Pancreas (tissue), 10 donors: Measurements from ENCODE around the gene CSTF2T. TPM values are rescaled to one million over a fixed set of nuclear protein-coding genes. Genes with fewer than 3 reads are reported as not detected.
"Not testable (repeated sequence)": the region's sequence is repeated elsewhere in the genome, so short reads cannot be mapped to it uniquely, and the experiment has no call there.

Source experiments
- ATAC-seq, 4 donors: fragments of 200-7000 bp; cut with Tn5 transposase; one replicate each; pipeline versions ENCODE4 v1.8.0 to v1.9.1; 2020; ENCODE audit warnings: mild to moderate bottlenecking in 4 of 4, moderate library complexity in 4 of 4
- DNase-seq, 6 donors: peaks; one replicate each; pipeline ENCODE4 v3.0.0-alpha.2; 2020
- FAIRE-seq: peaks from 2 replicates; lab custom pipeline; 2012; peaks lifted over from hg19 to GRCh38; lab: Jason Lieb, UNC
- H3K27ac ChIP-seq, 4 donors: fragments of 200-600 bp; sonication (generic); 1 replicate in 3 of 4; 2 replicates in 1 of 4; pipeline versions ENCODE4 v1.5.0 to v1.8.0; 2020
- H3K27me3 ChIP-seq, 4 donors: fragments of 200-600 bp; one replicate each; pipeline ENCODE4 v1.8.0; 2021
- H3K36me3 ChIP-seq, 3 donors: fragments of 200-600 bp; sonication (generic) in 1 of 3; one replicate each; pipeline versions ENCODE4 v1.5.0 to v1.8.0; 2020 to 2021
- H3K4me1 ChIP-seq, 3 donors: fragments of 200-600 bp; one replicate each; pipeline ENCODE4 v1.8.0; 2021
- H3K4me3 ChIP-seq, 4 donors: fragments of 200-600 bp; sonication (generic) in 2 of 4; one replicate each; pipeline versions ENCODE4 v1.5.0 to v1.8.0; 2020 to 2021
- H3K9me3 ChIP-seq, 4 donors: fragments of 200-600 bp; one replicate each; pipeline ENCODE4 v1.8.0; 2021
- CTCF ChIP-seq, 4 donors: fragments of 200-600 bp; sonication (generic) in 3 of 4; IDR thresholded peaks; one replicate each; pipeline versions ENCODE4 v1.5.0 to v1.8.0; 2021; ENCODE audit warnings: antibody characterized with exemption in 4 of 4
- WGBS, 2 donors: extraction: QIAGEN DNeasy Blood & Tissue Kit; methylation state at CpG; one replicate each; pipeline ENCODE4 v1.1.7; 2013; 5-methylcytosine and 5-hydroxymethylcytosine counted together
- intact Hi-C, 3 donors: fragments of 100-400 bp; cut with DNase I; formaldehyde crosslinking; loops; one replicate each; pipeline versions ENCODE4 v1.11.1 to v1.14.2; 2022
- polyA plus RNA-seq, 2 donors: library from polyadenylated mRNA; stranded (reverse); fragments of 200-250 nt; gene quantifications; one replicate each; pipeline ENCODE4 v1.2.3, GENCODE V29; 2013
- total RNA-seq, 6 donors: library from RNA; stranded (reverse); fragmentation: NEBNext Ultra II Directional in 4 of 6; extraction: Animal tissue kit (Norgen Biotek cat#: 25700) in 4 of 6; gene quantifications; one replicate each; pipeline versions ENCODE4 v1.2.1 to v1.2.4, GENCODE V29; 2021 to 2023
- donor health status: healthy with polysubstance abuse.
- donor health status: DM: no; HTN: no; CAD: no; lungs with moderate emphysema.
- donor health status: DM: no; HTN: no; CAD: no.
- donor health status: control.
- donor health status: control.
- donor health status: Bipolar disorder and iron deficiency.
- donor health status: DM: yes; HTN: yes; CAD: no.
- donor health status: DM: no; HTN: no; CAD: no.
- donor health status: DM: no; HTN: no; CAD: no.
- donor health status: DM: yes; HTN: yes; CAD: no.

CSTF2T gene
- total and polyA plus RNA-seq, 8 donors, result 4.2 to 13.2 (median 7.8) TPM

- FAIRE-seq (no peak), DNase-seq (no peak), ATAC-seq (no peak)
- H3K27me3 ChIP-seq, result no peaks in the 10 kb centered on the region
- H3K4me3 ChIP-seq, result no peak overlapping the region
- no peaks in the 10 kb centered on the region for H3K36me3 ChIP-seq
- intact Hi-C loops, result no loop called here
- no peak for TF ChIP-seq CTCF (IDR thresholded peaks at IDR 0.05)
- 93% methylated on average over 3 of the region's 3 CpGs for WGBS, 2 donors
- H3K9me3 ChIP-seq, result no peaks in the 10 kb centered on the region
- H3K4me1 ChIP-seq, result peaks cover 0 to 13% (median 4%) of the 10 kb centered on the region in 3 donors
- H3K27ac ChIP-seq, result no peak overlapping the region
Measured at GRCh38 chr10:51689536-51689935, 9.9 kb downstream of the CSTF2T start.

- intact Hi-C loops, H3K4me3 ChIP-seq, H3K27ac ChIP-seq, H3K27me3 ChIP-seq, DNase-seq, H3K36me3 ChIP-seq, ATAC-seq, H3K9me3 ChIP-seq, FAIRE-seq: not testable (repeated sequence)
- peaks cover 0 to 13% (median 4%) of the 10 kb centered on the region in 3 donors for H3K4me1 ChIP-seq
- 93 to 97% methylated on average over 2 of the region's 2 CpGs for WGBS, 2 donors
Measured at GRCh38 chr10:51688826-51689225, 10.6 kb downstream of the CSTF2T start.

GRCh38 chr10:51687296-51687695, 12.1 kb downstream of the CSTF2T start:
- Histone ChIP-seq H3K9me3 (no peaks in the 10 kb centered on the region), H3K4me1 (peaks cover 0 to 13% (median 4%) of the 10 kb centered on the region in 3 donors), H3K27ac (no peak overlapping the region), H3K4me3 (no peak overlapping the region), H3K36me3 (no peaks in the 10 kb centered on the region), H3K27me3 (no peaks in the 10 kb centered on the region)
- ATAC-seq (no peak), DNase-seq (no peak), FAIRE-seq (no peak)
- intact Hi-C loops, result no loop called here
- TF ChIP-seq CTCF (IDR thresholded peaks at IDR 0.05), result no peak
- 74 to 86% methylated on average over 1 of the region's 1 CpG for WGBS, 2 donors

- intact Hi-C loops, result no loop called here
- H3K9me3 ChIP-seq, result no peaks in the 10 kb centered on the region
- no peak for DNase-seq
- no peak overlapping the region for H3K27ac ChIP-seq
- FAIRE-seq, result no peak
- no peak overlapping the region for H3K4me3 ChIP-seq
- WGBS, 2 donors, result 80 to 81% methylated on average over 2 of the region's 2 CpGs
- H3K4me1 ChIP-seq, result peaks cover 0 to 4% (median 4%) of the 10 kb centered on the region in 3 donors
- no peaks in the 10 kb centered on the region for H3K36me3 ChIP-seq
- ATAC-seq, result peak in 2 of 4 donors; percentile 23 to 61
- no peaks in the 10 kb centered on the region for H3K27me3 ChIP-seq
- TF ChIP-seq CTCF (IDR thresholded peaks at IDR 0.05), result no peak
Measured at GRCh38 chr10:51685768-51686167, 13.6 kb downstream of the CSTF2T start.

- no peak for FAIRE-seq
- intact Hi-C loops, result no loop called here
- H3K27me3 ChIP-seq, result no peaks in the 10 kb centered on the region
- DNase-seq, result no peak
- H3K27ac ChIP-seq, result no peak overlapping the region
- H3K4me1 ChIP-seq, result no peaks in the 10 kb centered on the region
- H3K9me3 ChIP-seq, result no peaks in the 10 kb centered on the region
- 72 to 78% methylated on average over 4 of the region's 4 CpGs for WGBS, 2 donors
- ATAC-seq, result peak in 1 of 4 donors; percentile 30
- no peaks in the 10 kb centered on the region for H3K36me3 ChIP-seq
- no peak overlapping the region for H3K4me3 ChIP-seq
- TF ChIP-seq CTCF (IDR thresholded peaks at IDR 0.05), result no peak
Measured at GRCh38 chr10:51683031-51683691, 16.2 kb downstream of the CSTF2T start.
